Stimulated activated CD4-positive, alpha-beta T cell treated with anti-CD3 and anti-CD28 coated beads, Interleukin-1b, Interleukin-23, amount 100 ng/mL, for 1 hour (primary cell): Measurements from ENCODE around the gene RNF207.

Experiments used
- DNase-seq, 2 donors: peaks; one replicate each; pipeline ENCODE4 v3.0.0-alpha.2; 2020; ENCODE audit warnings: low read depth in 2 of 2

The RNF207 gene

DNA sequence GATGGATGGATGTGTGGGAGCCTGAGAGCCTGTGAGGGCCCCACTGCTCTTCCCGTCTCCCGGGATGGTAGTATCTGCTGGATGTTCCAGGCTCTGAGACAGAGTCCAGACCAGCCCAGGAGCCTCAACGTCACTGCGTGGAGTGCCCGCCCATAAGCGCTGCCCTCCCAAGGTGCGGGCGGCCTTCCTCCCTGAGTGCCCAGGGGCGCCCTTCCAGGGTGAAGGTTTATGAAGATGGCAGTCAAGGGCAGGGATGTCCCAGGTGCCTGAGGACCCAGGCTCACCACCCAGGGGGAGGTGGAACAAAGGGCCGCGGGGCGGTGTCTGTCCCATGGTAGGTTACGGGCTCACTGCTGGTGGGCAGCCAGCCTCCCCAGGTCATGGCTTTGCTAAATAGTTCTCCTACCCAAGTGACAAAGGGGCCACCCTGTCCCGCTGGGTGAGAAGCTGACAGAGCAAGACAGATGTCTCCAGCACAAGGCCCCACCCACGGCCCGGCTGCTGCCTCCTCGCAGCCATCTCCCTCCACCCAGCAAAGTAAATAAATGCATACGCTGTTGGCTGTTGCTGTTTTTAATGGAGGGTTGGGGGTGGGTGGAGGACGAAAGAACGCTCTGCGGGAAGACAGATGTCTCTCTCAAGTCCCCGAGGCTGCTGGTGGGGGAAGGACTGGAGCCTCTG is 63.9 kb downstream of the RNF207 start:
- no peak for DNase-seq

DNA sequence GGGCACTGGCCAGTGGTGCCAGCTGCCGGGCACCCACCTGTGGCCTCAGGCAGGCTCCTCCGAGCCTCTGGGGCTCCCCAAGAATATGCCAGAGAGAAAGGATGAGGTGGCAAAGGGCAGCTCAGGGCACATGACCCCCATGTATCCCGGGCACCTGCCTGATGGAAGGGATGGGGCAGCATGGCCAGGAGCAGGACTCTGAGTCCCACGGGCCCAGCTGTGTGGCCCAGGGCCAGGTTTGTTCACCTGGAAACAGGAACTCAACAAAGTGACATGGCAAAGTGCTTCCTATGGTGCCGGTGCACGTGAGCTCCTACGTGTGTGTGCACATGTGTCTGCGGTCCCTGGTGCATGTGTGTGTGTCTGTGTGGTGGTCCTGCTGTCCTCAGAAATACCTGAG is 64.5 kb downstream of the RNF207 start:
- DNase-seq = no peak
